Measurements from ENCODE around the gene HOXD11. TPM values are rescaled to one million over a fixed set of nuclear protein-coding genes. Genes with fewer than 3 reads are reported as not detected.

HOXD11 gene
- total RNA-seq, 2 experiments from 2014 or later: not detected

GRCh38 chr2:176110415-176111308 lies 3.6 kb downstream of the HOXD11 start:
- DNase-seq: no peak
- Mint-ChIP-seq H3K4me3 (no peak overlapping the region), H3K9me3 (no peaks in the 10 kb centered on the region), H3K27ac (peak overlapping the region; percentile 16), H3K27me3 (peaks cover 83% of the 10 kb centered on the region), H3K36me3 (ENCODE audit: low read depth) (peaks cover 16% of the 10 kb centered on the region), H3K4me1 (peaks cover 6% of the 10 kb centered on the region)
- CTCF ChIA-PET: interaction anchor here (0.6 to 2.3 kb wide), 8 partner anchors 8 to 420 kb away, joined by 3 to 9 read pairs (median 4); no protein-coding TSS in a partner anchor
- POLR2A ChIA-PET: no interaction called here

- Mint-ChIP-seq H3K27me3 (peaks cover 81% of the 10 kb centered on the region), H3K9me3 (no peaks in the 10 kb centered on the region), H3K4me3 (no peak overlapping the region), H3K27ac (no peak overlapping the region), H3K36me3 (ENCODE audit: low read depth) (peaks cover 13% of the 10 kb centered on the region), H3K4me1 (peaks cover 3% of the 10 kb centered on the region)
- POLR2A ChIA-PET: no interaction called here
- DNase-seq: no peak
- CTCF ChIA-PET: interaction anchor here (0.7 to 2.3 kb wide), 5 partner anchors 8 to 421 kb away, joined by 3 to 9 read pairs (median 4); no protein-coding TSS in a partner anchor
Measured at GRCh38 chr2:176111309-176111663, 4.2 kb downstream of the HOXD11 start.

- peaks cover 85% of the 10 kb centered on the region for H3K27me3 Mint-ChIP-seq
- H3K27ac Mint-ChIP-seq: no peak overlapping the region
- no peak overlapping the region for H3K4me3 Mint-ChIP-seq
- POLR2A ChIA-PET: no interaction called here
- CTCF ChIA-PET: interaction anchor here (2.2 kb wide), 1 partner anchor 9 kb away, joined by 9 read pairs; no protein-coding TSS in a partner anchor
- H3K4me1 Mint-ChIP-seq: peaks cover 2% of the 10 kb centered on the region
- H3K36me3 Mint-ChIP-seq (ENCODE audit: low read depth): peaks cover 11% of the 10 kb centered on the region
- H3K9me3 Mint-ChIP-seq: no peaks in the 10 kb centered on the region
- no peak for DNase-seq
Measured at GRCh38 chr2:176111846-176112374, 4.8 kb downstream of the HOXD11 start.

GRCh38 chr2:176112375-176113302 lies 5.6 kb downstream of the HOXD11 start:
- H3K27me3 Mint-ChIP-seq: peaks cover 86% of the 10 kb centered on the region
- no peak for DNase-seq
- ChIA-PET CTCF (interaction anchor here (0.8 to 1.2 kb wide), 2 partner anchors 15 to 16 kb away, joined by 3 to 4 read pairs; no protein-coding TSS in a partner anchor), POLR2A (no interaction called here)
- no peak overlapping the region for H3K4me3 Mint-ChIP-seq
- H3K4me1 Mint-ChIP-seq: no peaks in the 10 kb centered on the region
- H3K9me3 Mint-ChIP-seq: no peaks in the 10 kb centered on the region
- no peak overlapping the region for H3K27ac Mint-ChIP-seq
- H3K36me3 Mint-ChIP-seq (ENCODE audit: low read depth): peaks cover 11% of the 10 kb centered on the region

GRCh38 chr2:176114120-176114929 lies 7.2 kb downstream of the HOXD11 start:
- H3K9me3 Mint-ChIP-seq: no peaks in the 10 kb centered on the region
- peaks cover 6% of the 10 kb centered on the region for H3K4me1 Mint-ChIP-seq
- H3K27me3 Mint-ChIP-seq: peaks cover 92% of the 10 kb centered on the region
- H3K36me3 Mint-ChIP-seq (ENCODE audit: low read depth): peaks cover 10% of the 10 kb centered on the region
- H3K4me3 Mint-ChIP-seq: no peak overlapping the region
- DNase-seq: no peak
- H3K27ac Mint-ChIP-seq: no peak overlapping the region
- CTCF ChIA-PET: interaction anchor here (1.2 to 1.3 kb wide), 2 partner anchors 17 to 1773 kb away, joined by 3 read pairs; no protein-coding TSS in a partner anchor
- POLR2A ChIA-PET: no interaction called here

- ChIA-PET CTCF (no interaction called here), POLR2A (no interaction called here)
- Mint-ChIP-seq H3K36me3 (ENCODE audit: low read depth) (peaks cover 8% of the 10 kb centered on the region), H3K27me3 (peaks cover 92% of the 10 kb centered on the region), H3K4me3 (no peak overlapping the region), H3K4me1 (peaks cover 6% of the 10 kb centered on the region), H3K9me3 (no peaks in the 10 kb centered on the region), H3K27ac (no peak overlapping the region)
- no peak for DNase-seq
Measured at GRCh38 chr2:176114930-176115625, 8.0 kb downstream of the HOXD11 start.

GRCh38 chr2:176115883-176116813 lies 9.1 kb downstream of the HOXD11 start, which contains the start of gene HOXD10:
Gene HOXD10, plus strand, starts transcription at chr2:176116778. Its CDS starts 56 bp downstream, at chr2:176116834.
- DNase-seq: no peak
- no peaks in the 10 kb centered on the region for H3K9me3 Mint-ChIP-seq
- H3K27ac Mint-ChIP-seq: peak within 1 kb of the TSS; percentile 35
- H3K4me3 Mint-ChIP-seq: no peak within 1 kb of the TSS
- CTCF ChIA-PET: interaction anchor here (1.0 kb wide), 1 partner anchor 16 kb away, joined by 4 read pairs; no protein-coding TSS in a partner anchor
- POLR2A ChIA-PET: no interaction called here
- peaks cover 8% of the 10 kb centered on the region for H3K36me3 Mint-ChIP-seq (ENCODE audit: low read depth)
- peaks cover 6% of the 10 kb centered on the region for H3K4me1 Mint-ChIP-seq
- H3K27me3 Mint-ChIP-seq: peaks cover 92% of the 10 kb centered on the region

GRCh38 chr2:176117162-176117822 lies 10.2 kb downstream of the HOXD11 start:
- Mint-ChIP-seq H3K9me3 (no peaks in the 10 kb centered on the region), H3K27ac (peak overlapping the region; percentile 35), H3K36me3 (ENCODE audit: low read depth) (peaks cover 8% of the 10 kb centered on the region), H3K4me3 (no peak overlapping the region), H3K27me3 (peaks cover 88% of the 10 kb centered on the region), H3K4me1 (peaks cover 6% of the 10 kb centered on the region)
- CTCF ChIA-PET: interaction anchor here (1.0 to 1.5 kb wide), 2 partner anchors 9 to 15 kb away, joined by 3 to 4 read pairs; no protein-coding TSS in a partner anchor
- no peak for DNase-seq
- POLR2A ChIA-PET: no interaction called here

- ChIA-PET POLR2A (no interaction called here), CTCF (interaction anchor here (1.5 kb wide), 1 partner anchor 8 kb away, joined by 3 read pairs; no protein-coding TSS in a partner anchor)
- Mint-ChIP-seq H3K27ac (no peak overlapping the region), H3K4me1 (peaks cover 6% of the 10 kb centered on the region), H3K27me3 (peaks cover 86% of the 10 kb centered on the region), H3K9me3 (no peaks in the 10 kb centered on the region), H3K36me3 (ENCODE audit: low read depth) (peaks cover 8% of the 10 kb centered on the region), H3K4me3 (no peak overlapping the region)
- no peak for DNase-seq
Measured at GRCh38 chr2:176117823-176118371, 10.8 kb downstream of the HOXD11 start.

- Mint-ChIP-seq H3K4me1 (peaks cover 6% of the 10 kb centered on the region), H3K36me3 (ENCODE audit: low read depth) (peaks cover 6% of the 10 kb centered on the region), H3K9me3 (no peaks in the 10 kb centered on the region), H3K27me3 (peaks cover 84% of the 10 kb centered on the region), H3K27ac (peak overlapping the region; percentile 19), H3K4me3 (peak overlapping the region; percentile 60)
- DNase-seq: peak; percentile 33
- ChIA-PET POLR2A (no interaction called here), CTCF (interaction anchor here (1.5 kb wide), 1 partner anchor 7 kb away, joined by 3 read pairs; no protein-coding TSS in a partner anchor)
Measured at GRCh38 chr2:176118601-176119339, 11.7 kb downstream of the HOXD11 start.
